ENCODE measurements around the gene ARHGEF5. TPM values are rescaled to one million over a fixed set of nuclear protein-coding genes. Genes with fewer than 3 reads are reported as not detected.
A peak's percentile ranks its signal among the peaks of the same experiment; 100 is the strongest.

Gene ARHGEF5
- total RNA-seq, 1 experiment from 2014 or later = 51.5 TPM

GRCh38 chr7:144391823-144392255 lies 36.6 kb downstream of the ARHGEF5 start:
- no peak overlapping the region for H3K4me3 Mint-ChIP-seq (ENCODE audit: low read depth, unreplicated experiment)
- intact Hi-C loops (cut with micrococcal nuclease; ENCODE audit: unreplicated experiment) = loop anchor here (2.0 kb wide), 1 partner anchor 45 kb away; no protein-coding TSS in a partner anchor
- CTCF ChIA-PET = interaction anchor here (0.7 to 1.0 kb wide), 6 partner anchors 10 to 264 kb away, joined by 3 to 8 read pairs (median 6); no protein-coding TSS in a partner anchor

GRCh38 chr7:144397086-144397485 lies 41.9 kb downstream of the ARHGEF5 start:
- CTCF ChIA-PET = no interaction called here
- TF ChIP-seq CTCF (IDR thresholded peaks at IDR 0.05; ENCODE audit: unreplicated experiment) = no peak
- no peak overlapping the region for H3K27ac Mint-ChIP-seq (ENCODE audit: unreplicated experiment)

More at GRCh38 chr7:144391823-144392255, 36.6 kb downstream of the ARHGEF5 start:
- DNase-seq = no peak
- peaks cover 6% of the 10 kb centered on the region for H3K36me3 Mint-ChIP-seq (ENCODE audit: insufficient read depth, unreplicated experiment)
- peaks cover 33% of the 10 kb centered on the region for H3K4me1 Mint-ChIP-seq (ENCODE audit: low read depth, unreplicated experiment)
- H3K9me3 Mint-ChIP-seq (ENCODE audit: low read depth, unreplicated experiment) = no peaks in the 10 kb centered on the region
- H3K27ac Mint-ChIP-seq (ENCODE audit: unreplicated experiment) = no peak overlapping the region
- peaks cover 21% of the 10 kb centered on the region for H3K27me3 Mint-ChIP-seq (ENCODE audit: unreplicated experiment)
- BruUV-seq (replicated peaks) = no TSS peak
- TF ChIP-seq CTCF (IDR thresholded peaks at IDR 0.05; ENCODE audit: unreplicated experiment) = peak; percentile 47

GRCh38 chr7:144398291-144398690 lies 43.1 kb downstream of the ARHGEF5 start:
- no peak for DNase-seq
- Mint-ChIP-seq H3K9me3 (ENCODE audit: low read depth, unreplicated experiment) (no peaks in the 10 kb centered on the region), H3K27me3 (ENCODE audit: unreplicated experiment) (peaks cover 83% of the 10 kb centered on the region), H3K27ac (ENCODE audit: unreplicated experiment) (no peak overlapping the region), H3K4me1 (ENCODE audit: low read depth, unreplicated experiment) (no peaks in the 10 kb centered on the region), H3K36me3 (ENCODE audit: insufficient read depth, unreplicated experiment) (no peaks in the 10 kb centered on the region), H3K4me3 (ENCODE audit: low read depth, unreplicated experiment) (no peak overlapping the region)
- CTCF ChIA-PET = no interaction called here
- TF ChIP-seq CTCF (IDR thresholded peaks at IDR 0.05; ENCODE audit: unreplicated experiment) = no peak
- intact Hi-C loops (cut with micrococcal nuclease; ENCODE audit: unreplicated experiment) = no loop called here
- no TSS peak for BruUV-seq (replicated peaks)

More at GRCh38 chr7:144397086-144397485, 41.9 kb downstream of the ARHGEF5 start:
- no peak overlapping the region for H3K4me3 Mint-ChIP-seq (ENCODE audit: low read depth, unreplicated experiment)
- no TSS peak for BruUV-seq (replicated peaks)
- H3K36me3 Mint-ChIP-seq (ENCODE audit: insufficient read depth, unreplicated experiment) = no peaks in the 10 kb centered on the region
- DNase-seq = no peak
- intact Hi-C loops (cut with micrococcal nuclease; ENCODE audit: unreplicated experiment) = no loop called here
- no peaks in the 10 kb centered on the region for H3K9me3 Mint-ChIP-seq (ENCODE audit: low read depth, unreplicated experiment)
- no peaks in the 10 kb centered on the region for H3K4me1 Mint-ChIP-seq (ENCODE audit: low read depth, unreplicated experiment)
- H3K27me3 Mint-ChIP-seq (ENCODE audit: unreplicated experiment) = peaks cover 73% of the 10 kb centered on the region

GRCh38 chr7:144398911-144399310 lies 43.7 kb downstream of the ARHGEF5 start:
- CTCF ChIA-PET = no interaction called here
- no peak overlapping the region for H3K4me3 Mint-ChIP-seq (ENCODE audit: low read depth, unreplicated experiment)

More at GRCh38 chr7:144398911-144399310, 43.7 kb downstream of the ARHGEF5 start:
- TF ChIP-seq CTCF (IDR thresholded peaks at IDR 0.05; ENCODE audit: unreplicated experiment) = no peak
- Mint-ChIP-seq H3K4me1 (ENCODE audit: low read depth, unreplicated experiment) (no peaks in the 10 kb centered on the region), H3K27me3 (ENCODE audit: unreplicated experiment) (peaks cover 83% of the 10 kb centered on the region), H3K36me3 (ENCODE audit: insufficient read depth, unreplicated experiment) (no peaks in the 10 kb centered on the region), H3K27ac (ENCODE audit: unreplicated experiment) (no peak overlapping the region), H3K9me3 (ENCODE audit: low read depth, unreplicated experiment) (no peaks in the 10 kb centered on the region)
- BruUV-seq (replicated peaks) = no TSS peak
- DNase-seq = no peak
- intact Hi-C loops (cut with micrococcal nuclease; ENCODE audit: unreplicated experiment) = no loop called here

Data from Calu3 (cell line).